ENCODE measurements around the gene KMT2E.

Gene KMT2E

GRCh38 chr7:105010504-105011130 is 3.4 kb upstream of the KMT2E start:
- Histone ChIP-seq H3K4me3 (ENCODE audit: low read length) (peak overlapping the region; percentile 84), H3K9me3 (ENCODE audit: control insufficient read depth, insufficient read depth, low read length) (no peaks in the 10 kb centered on the region), H3K27me3 (ENCODE audit: control insufficient read depth, low read length) (no peaks in the 10 kb centered on the region), H3K9me2 (replicated peaks; ENCODE audit: control insufficient read depth, low read length) (no peaks in the 10 kb centered on the region), H4K20me1 (ENCODE audit: control insufficient read depth, insufficient read depth, low read depth, low read length) (peaks cover 43% of the 10 kb centered on the region), H3F3A (ENCODE audit: control insufficient read depth, insufficient read depth) (no peaks in the 10 kb centered on the region), H3K27ac (ENCODE audit: low read depth, low read length) (peak overlapping the region; percentile 88), H3K36me3 (ENCODE audit: control insufficient read depth, low read length) (peaks cover 89% of the 10 kb centered on the region), H3K4me2 (ENCODE audit: low read length) (peak overlapping the region; percentile 77), H3K79me2 (ENCODE audit: control insufficient read depth, low read length) (peaks cover 25% of the 10 kb centered on the region), H3K4me1 (ENCODE audit: control insufficient read depth, low read length) (peaks cover 51% of the 10 kb centered on the region)
- TF ChIP-seq EZH2phosphoT487 (IDR thresholded peaks at IDR 0.05; ENCODE audit: borderline replicate concordance, low read length) = no peak
- TF ChIP-seq, protein P1, sequence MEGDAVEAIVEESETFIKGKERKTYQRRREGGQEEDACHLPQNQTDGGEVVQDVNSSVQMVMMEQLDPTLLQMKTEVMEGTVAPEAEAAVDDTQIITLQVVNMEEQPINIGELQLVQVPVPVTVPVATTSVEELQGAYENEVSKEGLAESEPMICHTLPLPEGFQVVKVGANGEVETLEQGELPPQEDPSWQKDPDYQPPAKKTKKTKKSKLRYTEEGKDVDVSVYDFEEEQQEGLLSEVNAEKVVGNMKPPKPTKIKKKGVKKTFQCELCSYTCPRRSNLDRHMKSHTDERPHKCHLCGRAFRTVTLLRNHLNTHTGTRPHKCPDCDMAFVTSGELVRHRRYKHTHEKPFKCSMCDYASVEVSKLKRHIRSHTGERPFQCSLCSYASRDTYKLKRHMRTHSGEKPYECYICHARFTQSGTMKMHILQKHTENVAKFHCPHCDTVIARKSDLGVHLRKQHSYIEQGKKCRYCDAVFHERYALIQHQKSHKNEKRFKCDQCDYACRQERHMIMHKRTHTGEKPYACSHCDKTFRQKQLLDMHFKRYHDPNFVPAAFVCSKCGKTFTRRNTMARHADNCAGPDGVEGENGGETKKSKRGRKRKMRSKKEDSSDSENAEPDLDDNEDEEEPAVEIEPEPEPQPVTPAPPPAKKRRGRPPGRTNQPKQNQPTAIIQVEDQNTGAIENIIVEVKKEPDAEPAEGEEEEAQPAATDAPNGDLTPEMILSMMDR (IDR thresholded peaks at IDR 0.05; ENCODE audit: low read depth, low read length, poor library complexity, severe bottlenecking) = no peak

DNA sequence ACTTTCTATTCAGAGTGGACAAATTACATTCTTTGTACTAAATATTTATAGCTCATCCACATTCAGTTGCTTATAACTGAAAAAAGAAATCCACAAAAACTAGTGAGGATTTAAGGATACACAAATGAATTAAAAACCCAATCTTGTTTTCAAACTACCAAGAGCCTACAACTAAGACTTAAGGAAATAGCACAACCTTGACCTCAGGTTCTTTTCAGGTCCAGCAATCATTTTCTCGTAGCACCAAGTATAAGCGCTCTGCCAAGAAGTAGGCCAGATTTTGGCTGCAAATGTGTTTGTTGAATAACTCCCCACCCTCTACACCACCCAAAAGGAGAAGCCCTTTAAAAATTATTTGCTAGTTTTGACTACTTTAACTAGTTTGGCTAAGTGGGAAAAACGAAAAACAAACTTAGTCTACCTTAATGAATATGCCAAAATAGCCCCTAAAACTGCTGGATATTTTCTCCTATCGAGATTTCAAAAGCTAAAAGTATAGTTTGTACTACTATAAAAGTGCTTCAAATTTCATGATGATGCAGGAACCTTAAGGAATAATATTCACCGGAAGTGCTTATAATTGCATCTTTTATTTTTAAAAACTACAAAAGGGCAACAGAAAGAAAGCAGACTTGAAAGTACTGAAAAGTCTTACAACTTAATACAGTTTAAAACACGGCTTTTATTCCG is 2.7 kb upstream of the KMT2E start:
- Histone ChIP-seq H3K79me2 (ENCODE audit: control insufficient read depth, low read length) (peaks cover 32% of the 10 kb centered on the region), H4K20me1 (ENCODE audit: control insufficient read depth, insufficient read depth, low read depth, low read length) (peaks cover 46% of the 10 kb centered on the region), H3K36me3 (ENCODE audit: control insufficient read depth, low read length) (peaks cover 89% of the 10 kb centered on the region), H3K4me2 (ENCODE audit: low read length) (peak overlapping the region; percentile 77), H3K9me3 (ENCODE audit: control insufficient read depth, insufficient read depth, low read length) (no peaks in the 10 kb centered on the region), H3K9me2 (replicated peaks; ENCODE audit: control insufficient read depth, low read length) (no peaks in the 10 kb centered on the region), H3F3A (ENCODE audit: control insufficient read depth, insufficient read depth) (no peaks in the 10 kb centered on the region; the same call in 1 of the 2 replicates), H3K4me1 (ENCODE audit: control insufficient read depth, low read length) (peaks cover 49% of the 10 kb centered on the region), H3K4me3 (ENCODE audit: low read length) (peak overlapping the region; percentile 84), H3K27me3 (ENCODE audit: control insufficient read depth, low read length) (no peaks in the 10 kb centered on the region), H3K27ac (ENCODE audit: low read depth, low read length) (peak overlapping the region; percentile 88)
- TF ChIP-seq EZH2phosphoT487 (IDR thresholded peaks at IDR 0.05; ENCODE audit: borderline replicate concordance, low read length) = no peak
- TF ChIP-seq, protein P1 (IDR thresholded peaks at IDR 0.05; ENCODE audit: low read depth, low read length, poor library complexity, severe bottlenecking) = no peak

- no peaks in the 10 kb centered on the region for H3K9me3 ChIP-seq (ENCODE audit: control insufficient read depth, insufficient read depth, low read length)
- H3K27ac ChIP-seq (ENCODE audit: low read depth, low read length) = peak overlapping the region; percentile 88
- TF ChIP-seq, protein P1 (IDR thresholded peaks at IDR 0.05; ENCODE audit: low read depth, low read length, poor library complexity, severe bottlenecking) = no peak
- no peak for TF ChIP-seq EZH2phosphoT487 (IDR thresholded peaks at IDR 0.05; ENCODE audit: borderline replicate concordance, low read length)
- H3K4me1 ChIP-seq (ENCODE audit: control insufficient read depth, low read length) = peaks cover 49% of the 10 kb centered on the region
- no peaks in the 10 kb centered on the region; the same call in 1 of the 2 replicates for H3F3A ChIP-seq (ENCODE audit: control insufficient read depth, insufficient read depth)
- H3K4me2 ChIP-seq (ENCODE audit: low read length) = peak overlapping the region; percentile 77
- H3K79me2 ChIP-seq (ENCODE audit: control insufficient read depth, low read length) = peaks cover 39% of the 10 kb centered on the region
- H3K4me3 ChIP-seq (ENCODE audit: low read length) = peak overlapping the region; percentile 84
- no peaks in the 10 kb centered on the region for H3K9me2 ChIP-seq (replicated peaks; ENCODE audit: control insufficient read depth, low read length)
- H3K36me3 ChIP-seq (ENCODE audit: control insufficient read depth, low read length) = peaks cover 89% of the 10 kb centered on the region
- H3K27me3 ChIP-seq (ENCODE audit: control insufficient read depth, low read length) = no peaks in the 10 kb centered on the region
- H4K20me1 ChIP-seq (ENCODE audit: control insufficient read depth, insufficient read depth, low read depth, low read length) = peaks cover 50% of the 10 kb centered on the region
These were observed 2.0 kb upstream of the KMT2E start for GRCh38 chr7:105011831-105012502.

All from DOHH2 (cell line).